GM21423 (cell line): ENCODE results near the gene NTF4.
"Not testable (repeated sequence)": the region's sequence is repeated elsewhere in the genome, so short reads cannot be mapped to it uniquely, and the experiment has no call there.

ENCODE experiments used
- ATAC-seq: cut with Tn5 transposase; IDR thresholded peaks from one replicate; pipeline ENCODE4 v1.9.1; 2021; ENCODE audit warnings: mild to moderate bottlenecking, moderate library complexity; ENCODE audit not compliant: unreplicated experiment

Gene NTF4

GRCh38 chr19:49024233-49024632 is 40.4 kb downstream of the NTF4 start, which contains the start of gene CGB3:
CGB3 (minus strand) TSS chr19:49024333; CDS start chr19:49023971, 362 bp downstream.
- ATAC-seq: not testable (repeated sequence)

GRCh38 chr19:49022116-49022515 is 42.5 kb downstream of the NTF4 start:
- ATAC-seq: no peak

- ATAC-seq: no peak
Measured at GRCh38 chr19:49020931-49021895, 43.4 kb downstream of the NTF4 start.

GRCh38 chr19:49020342-49020741 is 44.3 kb downstream of the NTF4 start:
- no peak for ATAC-seq

- ATAC-seq: no peak
Measured at GRCh38 chr19:49019242-49019932, 45.2 kb downstream of the NTF4 start.

GRCh38 chr19:49018388-49019241 is 46.0 kb downstream of the NTF4 start:
- not testable (repeated sequence) for ATAC-seq

- ATAC-seq: no peak
Measured at GRCh38 chr19:49017666-49018351, 46.8 kb downstream of the NTF4 start.

- ATAC-seq: no peak
Measured at GRCh38 chr19:49017041-49017665, 47.5 kb downstream of the NTF4 start, which contains the start of gene LHB. LHB (minus strand) TSS chr19:49017091; CDS start chr19:49017081, 10 bp downstream.

GRCh38 chr19:49016067-49016839 is 48.4 kb downstream of the NTF4 start:
- no peak for ATAC-seq

- no peak for ATAC-seq
Measured at GRCh38 chr19:49014870-49015255, 49.8 kb downstream of the NTF4 start.

GRCh38 chr19:49014123-49014869 is 50.3 kb downstream of the NTF4 start:
- ATAC-seq: no peak

GRCh38 chr19:49011194-49011593 is 53.4 kb downstream of the NTF4 start:
- no peak for ATAC-seq
